Nephron progenitor cell (in vitro differentiated cells): Measurements from ENCODE around the gene GLI2.

Experiments
- DNase-seq: peaks from one replicate; pipeline ENCODE4 v3.0.0; 2021
- H3K27ac Mint-ChIP-seq: 2 replicates; pipeline ENCODE4 v1.8.0; 2021; ENCODE audit warnings: mild to moderate bottlenecking, moderate library complexity, mixed read lengths
- H3K27me3 Mint-ChIP-seq: 2 replicates; pipeline ENCODE4 v1.8.0; 2021; ENCODE audit warnings: mild to moderate bottlenecking, low read depth, mixed read lengths; ENCODE audit not compliant: poor library complexity
- H3K36me3 Mint-ChIP-seq: 2 replicates; pipeline ENCODE4 v1.8.0; 2021; ENCODE audit warnings: low read depth, mixed read lengths
- H3K4me1 Mint-ChIP-seq: 2 replicates; pipeline ENCODE4 v1.8.0; 2021; ENCODE audit warnings: mixed read lengths
- H3K4me3 Mint-ChIP-seq: 2 replicates; pipeline ENCODE4 v1.8.0; 2021; ENCODE audit warnings: mild to moderate bottlenecking, moderate library complexity, mixed read lengths
- H3K9me3 Mint-ChIP-seq: 2 replicates; pipeline ENCODE4 v1.8.0; 2021; ENCODE audit warnings: mild to moderate bottlenecking, moderate library complexity, mixed read lengths
- TF ChIP-seq, protein P1 (sequence below): fragments of 200-600 bp; sonication (generic); IDR thresholded peaks from 2 replicates; pipeline ENCODE4 v1.5.0; 2021; ENCODE audit warnings: antibody characterized with exemption

GLI2 gene

GRCh38 chr2:120707816-120708215, 27.9 kb upstream of the GLI2 start:
- Mint-ChIP-seq H3K9me3 (no peaks in the 10 kb centered on the region), H3K27ac (no peak overlapping the region), H3K27me3 (peaks cover 92% of the 10 kb centered on the region), H3K36me3 (no peaks in the 10 kb centered on the region), H3K4me1 (peaks cover 22% of the 10 kb centered on the region), H3K4me3 (no peak overlapping the region)
- TF ChIP-seq, protein P1, sequence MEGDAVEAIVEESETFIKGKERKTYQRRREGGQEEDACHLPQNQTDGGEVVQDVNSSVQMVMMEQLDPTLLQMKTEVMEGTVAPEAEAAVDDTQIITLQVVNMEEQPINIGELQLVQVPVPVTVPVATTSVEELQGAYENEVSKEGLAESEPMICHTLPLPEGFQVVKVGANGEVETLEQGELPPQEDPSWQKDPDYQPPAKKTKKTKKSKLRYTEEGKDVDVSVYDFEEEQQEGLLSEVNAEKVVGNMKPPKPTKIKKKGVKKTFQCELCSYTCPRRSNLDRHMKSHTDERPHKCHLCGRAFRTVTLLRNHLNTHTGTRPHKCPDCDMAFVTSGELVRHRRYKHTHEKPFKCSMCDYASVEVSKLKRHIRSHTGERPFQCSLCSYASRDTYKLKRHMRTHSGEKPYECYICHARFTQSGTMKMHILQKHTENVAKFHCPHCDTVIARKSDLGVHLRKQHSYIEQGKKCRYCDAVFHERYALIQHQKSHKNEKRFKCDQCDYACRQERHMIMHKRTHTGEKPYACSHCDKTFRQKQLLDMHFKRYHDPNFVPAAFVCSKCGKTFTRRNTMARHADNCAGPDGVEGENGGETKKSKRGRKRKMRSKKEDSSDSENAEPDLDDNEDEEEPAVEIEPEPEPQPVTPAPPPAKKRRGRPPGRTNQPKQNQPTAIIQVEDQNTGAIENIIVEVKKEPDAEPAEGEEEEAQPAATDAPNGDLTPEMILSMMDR = no peak
- no peak for DNase-seq

DNA sequence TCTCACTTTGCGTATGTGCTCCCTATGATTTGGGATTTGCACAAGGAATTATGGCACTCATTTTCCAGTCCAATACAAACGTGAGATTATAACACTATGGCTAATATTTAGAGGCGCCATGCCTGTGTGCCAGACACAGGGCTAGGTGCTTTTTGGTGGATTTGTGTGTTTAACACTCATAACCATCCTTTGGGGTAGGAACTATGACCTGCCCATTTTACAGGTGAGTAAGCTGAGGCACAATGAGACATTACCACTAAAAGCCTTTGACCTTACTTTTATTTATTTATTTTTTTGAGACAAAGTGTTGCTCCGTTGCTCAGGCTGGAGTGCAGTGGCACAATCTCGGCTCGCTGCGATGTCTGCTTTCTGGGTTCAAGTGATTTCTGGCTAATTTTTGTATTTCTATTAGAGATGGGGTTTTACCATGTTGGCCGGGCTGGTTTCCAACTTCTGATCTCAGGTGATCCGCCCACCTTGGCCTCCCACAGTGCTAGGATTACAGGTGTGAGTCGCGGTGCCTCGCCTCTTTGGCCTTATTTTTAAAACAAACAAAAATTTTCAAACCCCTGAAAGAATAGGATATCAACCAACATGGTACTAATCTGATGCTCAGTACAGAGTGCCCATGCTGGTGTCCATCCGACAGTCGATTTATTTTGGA, 26.6 kb upstream of the GLI2 start:
- H3K36me3 Mint-ChIP-seq = no peaks in the 10 kb centered on the region
- H3K4me1 Mint-ChIP-seq = peaks cover 9% of the 10 kb centered on the region
- no peak overlapping the region for H3K27ac Mint-ChIP-seq
- H3K27me3 Mint-ChIP-seq = peaks cover 93% of the 10 kb centered on the region
- H3K4me3 Mint-ChIP-seq = no peak overlapping the region
- H3K9me3 Mint-ChIP-seq = no peaks in the 10 kb centered on the region
- DNase-seq = no peak
- TF ChIP-seq, protein P1 = no peak

DNA sequence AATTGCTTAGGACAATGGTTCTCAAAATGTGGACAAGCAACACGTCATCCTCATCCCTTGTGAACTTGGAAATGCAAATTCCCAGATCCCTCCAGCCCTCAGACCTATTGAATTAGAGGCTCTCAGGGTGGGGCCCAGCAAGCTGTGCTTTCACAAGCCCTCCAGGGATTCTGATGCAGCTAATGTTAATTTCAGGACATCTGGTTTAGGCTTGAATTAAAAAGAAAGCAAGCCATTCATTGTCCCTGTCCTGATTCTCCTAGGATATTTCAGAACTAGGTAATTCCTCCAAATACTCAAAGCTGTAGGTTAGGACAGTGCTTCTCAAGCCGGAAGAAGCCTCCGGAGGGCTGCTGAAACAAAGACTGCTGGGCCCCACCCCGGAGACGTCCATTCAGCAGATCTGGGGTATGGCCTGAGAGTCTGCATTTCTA, 26.0 kb upstream of the GLI2 start:
- Mint-ChIP-seq H3K27ac (no peak overlapping the region), H3K4me3 (no peak overlapping the region), H3K4me1 (peaks cover 5% of the 10 kb centered on the region), H3K27me3 (peaks cover 92% of the 10 kb centered on the region), H3K9me3 (no peaks in the 10 kb centered on the region), H3K36me3 (no peaks in the 10 kb centered on the region)
- TF ChIP-seq, protein P1 = no peak
- no peak for DNase-seq

GRCh38 chr2:120710256-120710655, 25.4 kb upstream of the GLI2 start:
- Mint-ChIP-seq H3K9me3 (no peaks in the 10 kb centered on the region), H3K36me3 (no peaks in the 10 kb centered on the region), H3K27me3 (peaks cover 90% of the 10 kb centered on the region), H3K4me1 (peaks cover 5% of the 10 kb centered on the region), H3K4me3 (no peak overlapping the region), H3K27ac (no peak overlapping the region)
- TF ChIP-seq, protein P1 = no peak
- no peak for DNase-seq

DNA sequence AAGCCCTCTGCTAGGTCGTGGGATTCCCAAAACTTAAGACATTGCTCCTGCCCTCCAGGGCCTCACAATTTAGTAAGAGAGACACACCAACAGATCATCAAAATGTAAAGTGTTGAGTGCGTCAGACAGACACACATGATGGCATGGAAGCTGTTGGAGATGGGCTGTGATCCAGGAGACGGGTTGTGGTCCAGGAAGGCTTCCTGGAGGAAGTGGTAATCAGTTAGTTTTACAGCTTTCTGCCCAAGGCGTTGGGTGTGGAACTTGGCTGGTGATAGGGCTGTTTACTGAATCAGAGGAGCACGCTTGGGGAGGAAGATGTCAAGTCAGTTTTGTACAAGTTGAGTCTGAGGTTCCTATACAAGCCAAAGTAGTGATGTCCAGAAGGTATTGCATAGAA, 24.0 kb upstream of the GLI2 start:
- no peak overlapping the region for H3K27ac Mint-ChIP-seq
- no peaks in the 10 kb centered on the region for H3K9me3 Mint-ChIP-seq
- DNase-seq = no peak
- H3K4me3 Mint-ChIP-seq = no peak overlapping the region
- H3K27me3 Mint-ChIP-seq = peaks cover 83% of the 10 kb centered on the region
- H3K36me3 Mint-ChIP-seq = no peaks in the 10 kb centered on the region
- TF ChIP-seq, protein P1 = no peak
- peaks cover 10% of the 10 kb centered on the region for H3K4me1 Mint-ChIP-seq

GRCh38 chr2:120712180-120712681, 23.4 kb upstream of the GLI2 start:
- peaks cover 10% of the 10 kb centered on the region for H3K4me1 Mint-ChIP-seq
- H3K9me3 Mint-ChIP-seq = no peaks in the 10 kb centered on the region
- TF ChIP-seq, protein P1 = no peak
- peaks cover 78% of the 10 kb centered on the region for H3K27me3 Mint-ChIP-seq
- no peak for DNase-seq
- no peaks in the 10 kb centered on the region for H3K36me3 Mint-ChIP-seq
- H3K27ac Mint-ChIP-seq = no peak overlapping the region
- no peak overlapping the region for H3K4me3 Mint-ChIP-seq
